B cell (primary cell): ENCODE measurements around the gene HOXD10. TPM values are rescaled to one million over a fixed set of nuclear protein-coding genes. Genes with fewer than 3 reads are reported as not detected.

Experiments used
- ATAC-seq: fragments of 200-7000 bp; cut with Tn5 transposase; one replicate; pipeline ENCODE4 v1.10.0; 2021; ENCODE audit warnings: low read depth, mild to moderate bottlenecking, moderate number of reproducible peaks, moderate library complexity
- CTCF ChIA-PET: fragments of 350-600 bp; sonication (Branson Sonifier 250); formaldehyde crosslinking; loops from one replicate; lab custom pipeline; 2021; ENCODE audit warnings: antibody characterized with exemption, inconsistent platforms; lab: Charles Lee
- POLR2A ChIA-PET: fragments of 350-600 bp; sonication (Branson Sonifier 250); formaldehyde crosslinking; loops from one replicate; lab custom pipeline; 2021; ENCODE audit warnings: antibody characterized with exemption; lab: Charles Lee
- DNase-seq: peaks from one replicate; pipeline ENCODE4 v3.0.0; 2013
- H2AFZ ChIP-seq: 2 replicates; pipeline ENCODE4 v1.6.1; 2012; ENCODE audit warnings: mild to moderate bottlenecking, low read depth, low read length; ENCODE audit not compliant: insufficient read depth, poor library complexity, severe bottlenecking
- H3K27ac ChIP-seq, 2 donors: 1 replicate in 1 of 2; 2 replicates in 1 of 2; pipeline ENCODE4 v1.5.1; 2012 to 2013; ENCODE audit warnings: low read length in 2 of 2, mild to moderate bottlenecking in 2 of 2, moderate library complexity in 1 of 2
- H3K27me3 ChIP-seq, 4 experiments: fragments of 200-600 bp in 1 of 4; sonication (generic) in 1 of 4; replicated peaks in 1 of 4; 1 replicate in 2 of 4; 2 replicates in 2 of 4; pipeline versions ENCODE4 v1.6.1 to v1.7.0; 2013 to 2016; ENCODE audit warnings: low read length in 3 of 4, mild to moderate bottlenecking in 2 of 4, mixed read lengths in 1 of 4, moderate library complexity in 1 of 4; ENCODE audit not compliant: insufficient read depth in 4 of 4, control insufficient read depth in 3 of 4; ENCODE audit errors: control extremely low read depth in 1 of 4
- H3K36me3 ChIP-seq, 2 experiments: replicated peaks in 1 of 2; 1 replicate in 1 of 2; 2 replicates in 1 of 2; pipeline versions ENCODE4 v1.6.1 to v1.7.1; 2013; ENCODE audit warnings: low read length in 1 of 2; ENCODE audit not compliant: insufficient read depth in 2 of 2, control insufficient read depth in 1 of 2; ENCODE audit errors: control extremely low read depth in 1 of 2, extremely low read depth in 1 of 2
- H3K4me1 ChIP-seq, 2 donors: fragments of 200-600 bp in 1 of 2; sonication (generic) in 1 of 2; 1 replicate in 1 of 2; 2 replicates in 1 of 2; pipeline versions ENCODE4 v1.5.1 to v1.6.1; 2013 to 2017; ENCODE audit warnings: low read length in 2 of 2; ENCODE audit not compliant: control insufficient read depth in 2 of 2, insufficient read depth in 2 of 2
- H3K4me2 ChIP-seq: replicated peaks from 2 replicates; pipeline ENCODE3; 2012; ENCODE audit warnings: mild to moderate bottlenecking, low read depth, low read length; ENCODE audit not compliant: poor library complexity, severe bottlenecking
- H3K4me3 ChIP-seq, 5 experiments: fragments of 200-600 bp in 1 of 5; sonication (generic) in 1 of 5; 1 replicate in 3 of 5; 2 replicates in 2 of 5; pipeline versions ENCODE4 v1.5.1 to v1.7.0; 2011 to 2016; ENCODE audit warnings: low read length in 4 of 5, mild to moderate bottlenecking in 4 of 5, low read depth in 2 of 5, control low read depth in 1 of 5, moderate library complexity in 1 of 5; ENCODE audit not compliant: insufficient read depth in 1 of 5; ENCODE audit errors: control extremely low read depth in 1 of 5, extremely low read depth in 1 of 5
- H3K79me2 ChIP-seq: fragments of 200-600 bp; sonication (generic); one replicate; pipeline ENCODE4 v1.6.0; 2016; ENCODE audit warnings: low read length; ENCODE audit not compliant: control insufficient read depth, insufficient read depth
- H3K9ac ChIP-seq: fragments of 200-600 bp; sonication (generic); 2 replicates; pipeline ENCODE4 v1.6.1; 2017; ENCODE audit warnings: mild to moderate bottlenecking, low read length, moderate library complexity
- H3K9me3 ChIP-seq, 3 donors: one replicate each; pipeline versions ENCODE4 v1.6.1 to v1.7.1; 2013; ENCODE audit warnings: low read length in 2 of 3; ENCODE audit not compliant: control insufficient read depth in 2 of 3, insufficient read depth in 1 of 3; ENCODE audit errors: control extremely low read depth in 1 of 3
- H4K20me1 ChIP-seq: 2 replicates; pipeline ENCODE4 v1.6.0; 2012; ENCODE audit warnings: mild to moderate bottlenecking, low read length; ENCODE audit not compliant: insufficient read depth, control insufficient read depth, poor library complexity, severe bottlenecking
- H3K27ac Mint-ChIP-seq: one replicate; pipeline ENCODE4 v1.8.0; 2021; ENCODE audit warnings: mixed read lengths
- H3K27me3 Mint-ChIP-seq: one replicate; pipeline ENCODE4 v1.8.0; 2021; ENCODE audit warnings: mixed read lengths
- H3K4me1 Mint-ChIP-seq: one replicate; pipeline ENCODE4 v1.8.0; 2021; ENCODE audit warnings: mixed read lengths
- H3K4me3 Mint-ChIP-seq: one replicate; pipeline ENCODE4 v1.8.0; 2021; ENCODE audit warnings: mixed read lengths
- H3K9me3 Mint-ChIP-seq: one replicate; pipeline ENCODE4 v1.8.0; 2022; ENCODE audit warnings: mixed read lengths; ENCODE audit not compliant: insufficient read depth
- CTCF ChIP-seq: fragments of 200-600 bp; IDR thresholded peaks from one replicate; pipeline ENCODE4 v1.8.0; 2022; ENCODE audit warnings: antibody characterized with exemption, mild to moderate bottlenecking
- EZH2 ChIP-seq: IDR thresholded peaks from 2 replicates; pipeline ENCODE4 v1.6.1; 2012; ENCODE audit warnings: borderline replicate concordance, low read depth, mild to moderate bottlenecking, moderate library complexity, low read length; ENCODE audit not compliant: insufficient read depth, poor library complexity, severe bottlenecking
- WGBS: methylation state at CpG from one replicate; pipeline ENCODE4 v1.1.5; 2013; ENCODE audit warnings: missing lambda C conversion rate; ENCODE audit not compliant: insufficient coverage; 5-methylcytosine and 5-hydroxymethylcytosine counted together
- intact Hi-C: fragments of 100-400 bp; cut with micrococcal nuclease; formaldehyde crosslinking; loops from one replicate; pipeline ENCODE4 v1.10.0; 2022
- polyA plus RNA-seq: library from polyadenylated mRNA; depleted of rRNA; stranded (reverse); fragments of >200 nt; gene quantifications from 2 replicates; pipeline ENCODE4 v1.2.3, GENCODE V29; 2012
- total RNA-seq, 2 donors: library from RNA; stranded (reverse); fragments of 120-200 nt in 1 of 2; gene quantifications; 1 replicate in 1 of 2; 2 replicates in 1 of 2; pipeline versions ENCODE4 v1.2.3 to v1.2.4, GENCODE V29; 2013 to 2022

Gene HOXD10
- total and polyA plus RNA-seq, 2 donors (not counting 1 experiment from before 2014, with no cell fraction given): not detected

- Mint-ChIP-seq H3K9me3 (peaks cover 2% of the 10 kb centered on the region), H3K27me3 (peaks cover 68% of the 10 kb centered on the region), H3K4me3 (peak overlapping the region; percentile 41), H3K27ac (no peak overlapping the region), H3K4me1 (peaks cover 3% of the 10 kb centered on the region)
- ATAC-seq (no peak), DNase-seq (peak; percentile 31)
- Histone ChIP-seq H3K4me1 (peaks cover 8 to 14% of the 10 kb centered on the region in 2 donors), H4K20me1 (no peaks in the 10 kb centered on the region), H3K9me3 (peaks cover 0 to 46% (median 0%) of the 10 kb centered on the region in 3 donors), H3K9ac (no peak overlapping the region), H3K4me2 (peak overlapping the region; percentile 30), H3K79me2 (no peaks in the 10 kb centered on the region), H3K36me3 (no peaks in the 10 kb centered on the region), H3K27ac (no peak overlapping the region), H3K4me3 (no peak overlapping the region), H3K27me3 (peaks cover 0 to 86% (median 48%) of the 10 kb centered on the region in 4 experiments), H2AFZ (no peak overlapping the region)
- WGBS: 13% methylated on average over 39 of the region's 43 CpGs
- CTCF ChIA-PET: interaction anchor here (1.6 kb wide), 1 partner anchor 60 kb away, joined by 3 read pairs; no protein-coding TSS in a partner anchor
- no peak for TF ChIP-seq EZH2
- TF ChIP-seq CTCF: no peak
- POLR2A ChIA-PET: no interaction called here
- intact Hi-C loops: no loop called here
Measured at GRCh38 chr2:176157499-176158185, 41.1 kb downstream of the HOXD10 start.

- H3K27ac Mint-ChIP-seq: no peak overlapping the region
Measured at GRCh38 chr2:176158186-176158591, 41.6 kb downstream of the HOXD10 start.

More at GRCh38 chr2:176158186-176158591, 41.6 kb downstream of the HOXD10 start:
- ATAC-seq (no peak), DNase-seq (peak; percentile 17)
- H2AFZ ChIP-seq: no peak overlapping the region
- no peak overlapping the region for H3K4me3 ChIP-seq
- intact Hi-C loops: no loop called here
- H3K27me3 ChIP-seq: peaks cover 0 to 87% (median 51%) of the 10 kb centered on the region in 4 experiments
- Mint-ChIP-seq H3K9me3 (peaks cover 2% of the 10 kb centered on the region), H3K27me3 (peaks cover 67% of the 10 kb centered on the region), H3K4me3 (no peak overlapping the region), H3K4me1 (peaks cover 3% of the 10 kb centered on the region)
- H4K20me1 ChIP-seq: no peaks in the 10 kb centered on the region
- POLR2A ChIA-PET: no interaction called here
- H3K36me3 ChIP-seq: no peaks in the 10 kb centered on the region
- no peak overlapping the region for H3K4me2 ChIP-seq
- no peak overlapping the region for H3K27ac ChIP-seq
- TF ChIP-seq CTCF (no peak), EZH2 (no peak)
- H3K79me2 ChIP-seq: no peaks in the 10 kb centered on the region
- CTCF ChIA-PET: no interaction called here
- peaks cover 8 to 14% of the 10 kb centered on the region in 2 donors for H3K4me1 ChIP-seq
- peaks cover 0 to 51% (median 0%) of the 10 kb centered on the region in 3 donors for H3K9me3 ChIP-seq
- no peak overlapping the region for H3K9ac ChIP-seq
- 12% methylated on average over 16 of the region's 22 CpGs for WGBS
